ENCODE results near the gene DOK7.

DOK7 gene, protein sequence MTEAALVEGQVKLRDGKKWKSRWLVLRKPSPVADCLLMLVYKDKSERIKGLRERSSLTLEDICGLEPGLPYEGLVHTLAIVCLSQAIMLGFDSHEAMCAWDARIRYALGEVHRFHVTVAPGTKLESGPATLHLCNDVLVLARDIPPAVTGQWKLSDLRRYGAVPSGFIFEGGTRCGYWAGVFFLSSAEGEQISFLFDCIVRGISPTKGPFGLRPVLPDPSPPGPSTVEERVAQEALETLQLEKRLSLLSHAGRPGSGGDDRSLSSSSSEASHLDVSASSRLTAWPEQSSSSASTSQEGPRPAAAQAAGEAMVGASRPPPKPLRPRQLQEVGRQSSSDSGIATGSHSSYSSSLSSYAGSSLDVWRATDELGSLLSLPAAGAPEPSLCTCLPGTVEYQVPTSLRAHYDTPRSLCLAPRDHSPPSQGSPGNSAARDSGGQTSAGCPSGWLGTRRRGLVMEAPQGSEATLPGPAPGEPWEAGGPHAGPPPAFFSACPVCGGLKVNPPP

DNA sequence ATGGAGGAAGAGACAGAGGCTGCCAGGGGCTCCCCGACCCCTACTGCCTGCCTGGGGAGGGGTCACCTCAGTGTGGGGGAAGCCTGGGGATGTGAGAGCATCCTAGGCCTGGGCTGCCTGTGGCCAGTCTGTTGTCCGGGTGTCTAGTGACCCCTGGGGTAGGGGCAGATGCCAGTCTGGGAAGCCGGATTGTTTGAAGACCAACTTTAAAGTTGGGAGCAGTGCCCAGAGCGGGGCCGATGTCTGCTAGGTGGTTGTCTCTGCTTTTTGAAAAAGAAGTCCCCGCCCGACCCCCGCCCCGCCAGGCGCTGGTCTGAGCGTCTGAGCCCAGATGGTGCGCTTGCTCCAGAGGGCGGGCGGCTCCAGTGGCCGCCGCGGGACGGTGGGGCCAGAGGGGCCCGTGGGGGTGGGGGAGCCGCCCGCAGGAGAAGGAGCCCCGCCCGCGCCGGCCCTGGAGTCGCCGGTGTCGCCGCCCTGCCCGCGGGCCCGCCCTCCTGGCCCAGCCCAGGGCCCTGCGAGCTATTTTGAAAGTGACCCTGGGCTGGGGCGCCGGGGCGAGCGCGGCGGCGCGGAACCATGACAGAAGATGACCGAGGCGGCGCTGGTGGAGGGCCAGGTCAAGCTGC is at the start of gene DOK7:
Gene DOK7, plus strand, starts transcription at position 517 of the 626 bp plus-strand sequence. Its CDS starts 70 bp downstream, at position 587.
- TF ChIP-seq, protein P1, sequence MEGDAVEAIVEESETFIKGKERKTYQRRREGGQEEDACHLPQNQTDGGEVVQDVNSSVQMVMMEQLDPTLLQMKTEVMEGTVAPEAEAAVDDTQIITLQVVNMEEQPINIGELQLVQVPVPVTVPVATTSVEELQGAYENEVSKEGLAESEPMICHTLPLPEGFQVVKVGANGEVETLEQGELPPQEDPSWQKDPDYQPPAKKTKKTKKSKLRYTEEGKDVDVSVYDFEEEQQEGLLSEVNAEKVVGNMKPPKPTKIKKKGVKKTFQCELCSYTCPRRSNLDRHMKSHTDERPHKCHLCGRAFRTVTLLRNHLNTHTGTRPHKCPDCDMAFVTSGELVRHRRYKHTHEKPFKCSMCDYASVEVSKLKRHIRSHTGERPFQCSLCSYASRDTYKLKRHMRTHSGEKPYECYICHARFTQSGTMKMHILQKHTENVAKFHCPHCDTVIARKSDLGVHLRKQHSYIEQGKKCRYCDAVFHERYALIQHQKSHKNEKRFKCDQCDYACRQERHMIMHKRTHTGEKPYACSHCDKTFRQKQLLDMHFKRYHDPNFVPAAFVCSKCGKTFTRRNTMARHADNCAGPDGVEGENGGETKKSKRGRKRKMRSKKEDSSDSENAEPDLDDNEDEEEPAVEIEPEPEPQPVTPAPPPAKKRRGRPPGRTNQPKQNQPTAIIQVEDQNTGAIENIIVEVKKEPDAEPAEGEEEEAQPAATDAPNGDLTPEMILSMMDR (conservative IDR thresholded peaks at IDR 0.05; ENCODE audit: low read length) = no peak
- H3K4me3 ChIP-seq (ENCODE audit: low read length) = no peak within 1 kb of the TSS; the same call in 1 of the 2 replicates
- DNase-seq (ENCODE audit: low read depth) = no peak

DNA sequence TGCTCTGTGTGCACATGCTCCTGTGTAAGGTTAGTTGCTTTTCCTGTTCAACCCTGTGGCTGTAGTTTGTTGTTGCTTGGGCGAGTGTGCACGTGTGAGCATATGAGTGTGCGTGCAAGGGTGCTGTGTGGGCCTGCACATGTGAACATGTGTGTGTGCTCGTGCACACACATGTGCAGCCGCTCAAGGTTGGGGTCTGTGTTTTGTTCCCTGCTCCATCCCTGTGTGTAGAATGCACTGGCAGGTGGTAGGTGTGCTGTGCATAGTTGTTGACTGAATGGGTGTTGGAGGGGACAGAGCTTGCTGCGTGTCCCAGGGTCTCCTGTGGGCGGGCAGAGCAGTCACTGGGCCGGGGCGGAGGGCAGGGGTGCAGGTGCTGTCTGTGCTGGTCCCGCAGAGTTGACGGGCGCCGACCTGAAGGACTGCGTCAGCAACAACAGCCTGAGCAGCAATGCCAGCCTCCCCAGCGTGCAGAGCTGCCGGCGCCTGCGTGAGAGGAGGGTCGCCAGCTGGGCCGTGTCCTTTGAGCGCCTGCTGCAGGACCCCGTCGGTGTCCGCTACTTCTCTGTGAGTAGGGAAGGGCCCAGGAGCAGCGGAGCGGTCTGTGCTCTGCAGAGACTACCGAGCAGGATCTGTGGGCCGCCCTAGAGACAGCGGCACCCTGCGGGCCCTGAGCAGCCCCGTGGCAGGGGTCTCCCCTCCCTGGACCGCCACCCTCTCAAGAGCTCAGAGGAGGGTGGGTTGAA is 49.3 kb upstream of the DOK7 start:
- no peak overlapping the region for H3K4me3 ChIP-seq (ENCODE audit: low read length)
- DNase-seq (ENCODE audit: low read depth) = no peak
- TF ChIP-seq, protein P1 (conservative IDR thresholded peaks at IDR 0.05; ENCODE audit: low read length) = no peak

DNA sequence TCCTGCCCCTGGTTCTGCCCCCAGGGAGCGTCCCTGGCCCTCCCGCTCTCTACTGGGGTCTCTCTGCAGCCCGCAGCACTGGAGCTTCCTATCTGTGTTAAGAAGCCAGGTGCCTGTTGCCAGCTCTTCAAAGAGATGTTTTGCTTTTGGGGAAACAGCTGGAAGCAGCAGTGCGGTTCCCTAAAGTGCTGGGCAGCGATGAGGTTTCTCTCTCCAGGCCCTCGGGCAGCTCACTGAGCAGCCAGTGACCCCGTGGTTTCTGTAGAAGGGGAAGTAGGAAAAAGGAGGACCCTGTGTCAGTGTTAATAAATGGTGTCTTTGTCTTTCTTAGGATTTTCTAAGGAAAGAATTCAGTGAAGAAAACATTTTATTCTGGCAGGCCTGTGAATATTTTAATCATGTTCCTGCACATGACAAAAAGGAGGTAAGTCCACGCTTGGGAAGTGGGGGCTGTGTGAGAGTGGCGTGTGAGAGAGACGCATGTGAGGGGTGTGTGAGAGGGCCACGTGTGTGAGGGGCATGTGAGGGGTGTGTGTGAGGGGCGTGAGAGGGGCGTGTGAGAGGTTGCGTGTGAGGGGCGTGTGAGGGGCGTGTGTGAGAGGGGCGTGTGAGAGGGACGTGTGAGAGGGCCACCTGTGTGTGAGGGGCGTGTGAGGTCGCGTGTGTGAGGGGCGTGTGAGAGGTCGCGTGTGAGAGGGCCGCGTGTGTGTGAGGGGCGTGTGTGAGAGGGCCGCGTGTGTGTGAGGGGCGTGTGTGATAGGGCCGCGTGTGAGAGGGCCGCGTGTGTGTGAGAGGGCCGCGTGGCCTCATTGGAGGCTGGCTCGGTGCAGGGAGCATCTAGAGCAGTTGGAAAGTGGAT is 48.5 kb upstream of the DOK7 start:
- TF ChIP-seq, protein P1 (conservative IDR thresholded peaks at IDR 0.05; ENCODE audit: low read length) = no peak
- H3K4me3 ChIP-seq (ENCODE audit: low read length) = no peak overlapping the region
- DNase-seq (ENCODE audit: low read depth) = no peak

DNA sequence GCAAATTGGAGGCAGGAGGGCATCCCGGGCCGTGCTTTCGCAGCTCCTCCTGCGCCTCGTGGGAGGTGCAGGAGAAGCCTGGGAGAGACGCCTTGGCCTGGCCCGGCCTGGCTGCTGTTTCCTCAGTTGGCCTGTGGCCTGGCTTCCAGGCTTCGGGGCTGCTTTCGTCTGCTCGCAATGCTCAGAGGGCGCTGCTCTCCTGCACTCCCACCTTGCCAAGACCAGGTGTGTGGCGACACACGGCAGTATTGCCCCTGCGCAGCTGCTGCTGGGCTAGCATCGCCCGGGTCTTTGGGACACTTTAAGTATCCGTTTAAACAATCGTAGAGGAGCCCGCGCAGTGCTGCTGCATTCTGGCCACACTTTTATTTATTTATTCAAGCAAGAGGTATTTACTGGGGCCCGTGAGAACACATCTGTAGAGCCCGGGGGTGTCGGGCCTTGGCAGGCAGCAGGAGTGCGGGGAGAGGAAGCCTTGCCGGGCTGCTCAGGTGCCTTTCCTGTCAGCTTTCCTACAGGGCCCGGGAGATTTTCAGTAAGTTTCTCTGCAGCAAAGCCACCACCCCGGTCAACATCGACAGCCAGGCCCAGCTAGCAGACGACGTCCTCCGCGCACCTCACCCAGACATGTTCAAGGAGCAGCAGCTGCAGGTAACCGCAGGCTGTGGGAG is 47.5 kb upstream of the DOK7 start:
- no peak for DNase-seq (ENCODE audit: low read depth)
- H3K4me3 ChIP-seq (ENCODE audit: low read length) = no peak overlapping the region
- TF ChIP-seq, protein P1 (conservative IDR thresholded peaks at IDR 0.05; ENCODE audit: low read length) = no peak

DNA sequence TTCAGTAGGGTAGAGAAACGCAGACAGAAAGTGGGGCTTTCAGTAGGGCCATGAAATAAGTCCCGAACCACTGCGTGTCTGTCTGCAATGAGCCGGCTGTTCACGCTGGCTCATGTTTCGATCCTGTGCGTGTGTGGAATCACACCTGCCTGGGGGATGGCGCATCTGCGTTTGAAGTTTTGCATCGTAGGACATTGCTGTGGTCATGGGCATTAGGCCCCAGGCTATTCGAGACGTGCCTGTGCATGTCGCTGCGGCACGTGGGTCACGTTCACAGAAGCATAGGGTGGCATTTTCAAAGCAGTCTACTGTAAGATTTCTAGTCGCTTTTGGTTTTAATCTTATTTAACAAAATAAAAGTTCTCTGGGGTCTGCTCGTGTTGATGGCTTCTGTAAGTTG is 46.8 kb upstream of the DOK7 start:
- no peak for DNase-seq (ENCODE audit: low read depth)
- TF ChIP-seq, protein P1 (conservative IDR thresholded peaks at IDR 0.05; ENCODE audit: low read length) = no peak
- no peak overlapping the region for H3K4me3 ChIP-seq (ENCODE audit: low read length)

DNA sequence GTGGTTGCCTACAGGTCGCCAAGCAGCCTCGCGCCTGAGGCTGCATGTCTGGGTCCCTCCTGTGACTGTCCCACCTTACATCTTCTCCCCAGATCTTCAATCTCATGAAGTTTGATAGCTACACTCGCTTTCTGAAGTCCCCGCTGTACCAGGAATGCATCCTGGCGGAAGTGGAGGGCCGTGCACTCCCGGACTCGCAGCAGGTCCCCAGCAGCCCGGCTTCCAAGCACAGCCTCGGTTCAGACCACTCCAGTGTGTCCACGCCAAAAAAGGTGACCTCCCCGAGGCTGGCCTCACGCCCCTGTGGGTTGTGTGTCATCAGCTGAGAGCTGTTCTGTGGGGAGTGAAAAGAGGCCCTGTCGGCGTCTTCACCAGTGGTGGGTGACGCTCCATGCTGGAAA is 46.3 kb upstream of the DOK7 start:
- DNase-seq (ENCODE audit: low read depth) = no peak
- H3K4me3 ChIP-seq (ENCODE audit: low read length) = no peak overlapping the region
- TF ChIP-seq, protein P1 (conservative IDR thresholded peaks at IDR 0.05; ENCODE audit: low read length) = no peak
